ENCODE data around the gene ANKRD39.

GRCh38 chr2:96861074-96861473 lies 3.3 kb upstream of the ANKRD39 start:
- TF ChIP-seq CTCF (conservative IDR thresholded peaks at IDR 0.05; ENCODE audit: low read depth, low read length) (no peak), EZH2 (IDR thresholded peaks at IDR 0.05; ENCODE audit: borderline replicate concordance, low read depth, low read length, poor library complexity, severe bottlenecking) (no peak)

All from A673 (cell line).